Memory B cell (primary cell): ENCODE data around the gene SLC36A3.
"Not testable (repeated sequence)": the region's sequence is repeated elsewhere in the genome, so short reads cannot be mapped to it uniquely, and the experiment has no call there.

Source experiments
- ATAC-seq: fragments of 150-1000 bp; cut with Tn5 transposase; 2 replicates; pipeline ENCODE4 v1.10.0; 2021; ENCODE audit warnings: low read depth, mild to moderate bottlenecking, moderate library complexity
- DNase-seq, 2 donors: peaks; one replicate each; pipeline ENCODE4 v3.0.0; 2022; ENCODE audit warnings: low spot score in 2 of 2
- H3K27ac Mint-ChIP-seq: one replicate; pipeline ENCODE4 v1.8.0; 2022; ENCODE audit warnings: mild to moderate bottlenecking, moderate library complexity, mixed read lengths
- H3K27me3 Mint-ChIP-seq: one replicate; pipeline ENCODE4 v1.8.0; 2022; ENCODE audit warnings: mixed read lengths
- H3K36me3 Mint-ChIP-seq: one replicate; pipeline ENCODE4 v1.8.0; 2022; ENCODE audit warnings: mild to moderate bottlenecking, mixed read lengths
- H3K4me1 Mint-ChIP-seq: one replicate; pipeline ENCODE4 v1.8.0; 2022; ENCODE audit warnings: mixed read lengths
- H3K4me3 Mint-ChIP-seq: one replicate; pipeline ENCODE4 v1.8.0; 2022; ENCODE audit warnings: mild to moderate bottlenecking, moderate library complexity, mixed read lengths
- H3K9me3 Mint-ChIP-seq: one replicate; pipeline ENCODE4 v1.8.0; 2022; ENCODE audit warnings: mixed read lengths

SLC36A3 gene

GRCh38 chr5:151250346-151251000 is 53.1 kb downstream of the SLC36A3 start:
- H3K4me3 Mint-ChIP-seq, result peak overlapping the region; percentile 43
- no peaks in the 10 kb centered on the region for H3K9me3 Mint-ChIP-seq
- ATAC-seq, result no peak
- H3K4me1 Mint-ChIP-seq, result peaks cover 35% of the 10 kb centered on the region
- DNase-seq, result no peak
- H3K27ac Mint-ChIP-seq, result no peak overlapping the region
- no peaks in the 10 kb centered on the region for H3K36me3 Mint-ChIP-seq
- no peaks in the 10 kb centered on the region for H3K27me3 Mint-ChIP-seq

GRCh38 chr5:151249281-151249680 is 54.3 kb downstream of the SLC36A3 start:
- Mint-ChIP-seq H3K4me1 (peaks cover 28% of the 10 kb centered on the region), H3K9me3 (no peaks in the 10 kb centered on the region), H3K27ac (no peak overlapping the region), H3K4me3 (no peak overlapping the region), H3K27me3 (no peaks in the 10 kb centered on the region), H3K36me3 (no peaks in the 10 kb centered on the region)
- no peak for ATAC-seq
- no peak for DNase-seq

GRCh38 chr5:151248651-151249050 is 54.9 kb downstream of the SLC36A3 start:
- H3K27ac Mint-ChIP-seq, result no peak overlapping the region
- DNase-seq, result no peak
- no peaks in the 10 kb centered on the region for H3K9me3 Mint-ChIP-seq
- no peaks in the 10 kb centered on the region for H3K36me3 Mint-ChIP-seq
- no peak overlapping the region for H3K4me3 Mint-ChIP-seq
- H3K4me1 Mint-ChIP-seq, result peaks cover 28% of the 10 kb centered on the region
- no peaks in the 10 kb centered on the region for H3K27me3 Mint-ChIP-seq
- no peak for ATAC-seq

- Mint-ChIP-seq H3K36me3 (no peaks in the 10 kb centered on the region), H3K9me3 (no peaks in the 10 kb centered on the region), H3K27ac (no peak overlapping the region), H3K4me1 (peaks cover 36% of the 10 kb centered on the region), H3K4me3 (no peak overlapping the region), H3K27me3 (no peaks in the 10 kb centered on the region)
- no peak for ATAC-seq
- no peak for DNase-seq
Observed at GRCh38 chr5:151245680-151246219, 57.8 kb downstream of the SLC36A3 start.

- Mint-ChIP-seq H3K9me3 (no peaks in the 10 kb centered on the region), H3K27me3 (no peaks in the 10 kb centered on the region), H3K4me3 (no peak overlapping the region), H3K36me3 (no peaks in the 10 kb centered on the region), H3K4me1 (peaks cover 39% of the 10 kb centered on the region), H3K27ac (no peak overlapping the region)
- DNase-seq (no peak), ATAC-seq (no peak)
Observed at GRCh38 chr5:151244206-151244605, 59.4 kb downstream of the SLC36A3 start.

GRCh38 chr5:151243564-151243963 is 60.0 kb downstream of the SLC36A3 start:
- ATAC-seq (no peak), DNase-seq (no peak)
- no peak overlapping the region for H3K27ac Mint-ChIP-seq

GRCh38 chr5:151243127-151243526 is 60.4 kb downstream of the SLC36A3 start:
- ATAC-seq, result peak; percentile 21

More at GRCh38 chr5:151243564-151243963, 60.0 kb downstream of the SLC36A3 start:
- no peaks in the 10 kb centered on the region for H3K27me3 Mint-ChIP-seq
- H3K9me3 Mint-ChIP-seq, result no peaks in the 10 kb centered on the region
- H3K4me1 Mint-ChIP-seq, result peaks cover 41% of the 10 kb centered on the region
- no peak overlapping the region for H3K4me3 Mint-ChIP-seq
- no peaks in the 10 kb centered on the region for H3K36me3 Mint-ChIP-seq

GRCh38 chr5:151240924-151241635 is 62.5 kb downstream of the SLC36A3 start:
- ATAC-seq (peak; percentile 18), DNase-seq (no peak)
- Mint-ChIP-seq H3K9me3 (no peaks in the 10 kb centered on the region), H3K4me1 (peaks cover 51% of the 10 kb centered on the region), H3K36me3 (no peaks in the 10 kb centered on the region), H3K4me3 (no peak overlapping the region), H3K27me3 (no peaks in the 10 kb centered on the region), H3K27ac (peak overlapping the region; percentile 79)

More at GRCh38 chr5:151243127-151243526, 60.4 kb downstream of the SLC36A3 start:
- H3K4me3 Mint-ChIP-seq, result no peak overlapping the region
- no peaks in the 10 kb centered on the region for H3K36me3 Mint-ChIP-seq
- no peaks in the 10 kb centered on the region for H3K27me3 Mint-ChIP-seq
- no peak for DNase-seq
- H3K27ac Mint-ChIP-seq, result no peak overlapping the region
- peaks cover 45% of the 10 kb centered on the region for H3K4me1 Mint-ChIP-seq
- H3K9me3 Mint-ChIP-seq, result no peaks in the 10 kb centered on the region

- not testable (repeated sequence) for H3K9me3 Mint-ChIP-seq, DNase-seq, H3K4me3 Mint-ChIP-seq, H3K27me3 Mint-ChIP-seq, H3K36me3 Mint-ChIP-seq, ATAC-seq
- Mint-ChIP-seq H3K27ac (peak overlapping the region; percentile 38), H3K4me1 (peaks cover 51% of the 10 kb centered on the region)
Observed at GRCh38 chr5:151240268-151240835, 63.2 kb downstream of the SLC36A3 start.

GRCh38 chr5:151239237-151239861 is 64.2 kb downstream of the SLC36A3 start:
- no peak for DNase-seq
- peaks cover 54% of the 10 kb centered on the region for H3K4me1 Mint-ChIP-seq
- peak; percentile 37 for ATAC-seq
- no peaks in the 10 kb centered on the region for H3K27me3 Mint-ChIP-seq
- peak overlapping the region; percentile 74 for H3K4me3 Mint-ChIP-seq
- no peaks in the 10 kb centered on the region for H3K9me3 Mint-ChIP-seq
- no peaks in the 10 kb centered on the region for H3K36me3 Mint-ChIP-seq
- no peak overlapping the region for H3K27ac Mint-ChIP-seq

- Mint-ChIP-seq H3K27ac (peak overlapping the region; percentile 75), H3K27me3 (no peaks in the 10 kb centered on the region), H3K4me1 (peaks cover 52% of the 10 kb centered on the region), H3K36me3 (no peaks in the 10 kb centered on the region), H3K4me3 (peak overlapping the region; percentile 74), H3K9me3 (no peaks in the 10 kb centered on the region)
- ATAC-seq, result peak; percentile 26
- DNase-seq, result no peak
Observed at GRCh38 chr5:151238303-151238741, 65.2 kb downstream of the SLC36A3 start.

GRCh38 chr5:151237685-151238084 is 65.9 kb downstream of the SLC36A3 start:
- H3K36me3 Mint-ChIP-seq, result no peaks in the 10 kb centered on the region
- peak overlapping the region; percentile 75 for H3K27ac Mint-ChIP-seq
- no peaks in the 10 kb centered on the region for H3K27me3 Mint-ChIP-seq
- peak overlapping the region; percentile 74 for H3K4me3 Mint-ChIP-seq
- no peak for ATAC-seq
- DNase-seq, result no peak
- H3K9me3 Mint-ChIP-seq, result no peaks in the 10 kb centered on the region
- H3K4me1 Mint-ChIP-seq, result peaks cover 58% of the 10 kb centered on the region

GRCh38 chr5:151236888-151237287 is 66.7 kb downstream of the SLC36A3 start:
- no peak overlapping the region for H3K27ac Mint-ChIP-seq
- no peak for DNase-seq
- H3K4me3 Mint-ChIP-seq, result no peak overlapping the region

GRCh38 chr5:151235239-151235571 is 68.4 kb downstream of the SLC36A3 start:
- H3K27ac Mint-ChIP-seq, result peak overlapping the region; percentile 53
- DNase-seq, H3K36me3 Mint-ChIP-seq, H3K9me3 Mint-ChIP-seq, H3K4me3 Mint-ChIP-seq, ATAC-seq, H3K27me3 Mint-ChIP-seq: not testable (repeated sequence)
- H3K4me1 Mint-ChIP-seq, result peaks cover 45% of the 10 kb centered on the region

More at GRCh38 chr5:151236888-151237287, 66.7 kb downstream of the SLC36A3 start:
- Mint-ChIP-seq H3K9me3 (no peaks in the 10 kb centered on the region), H3K36me3 (no peaks in the 10 kb centered on the region), H3K27me3 (no peaks in the 10 kb centered on the region), H3K4me1 (peaks cover 56% of the 10 kb centered on the region)
- ATAC-seq, result no peak
